ENCODE data around the gene KLF15.

Gene KLF15

DNA sequence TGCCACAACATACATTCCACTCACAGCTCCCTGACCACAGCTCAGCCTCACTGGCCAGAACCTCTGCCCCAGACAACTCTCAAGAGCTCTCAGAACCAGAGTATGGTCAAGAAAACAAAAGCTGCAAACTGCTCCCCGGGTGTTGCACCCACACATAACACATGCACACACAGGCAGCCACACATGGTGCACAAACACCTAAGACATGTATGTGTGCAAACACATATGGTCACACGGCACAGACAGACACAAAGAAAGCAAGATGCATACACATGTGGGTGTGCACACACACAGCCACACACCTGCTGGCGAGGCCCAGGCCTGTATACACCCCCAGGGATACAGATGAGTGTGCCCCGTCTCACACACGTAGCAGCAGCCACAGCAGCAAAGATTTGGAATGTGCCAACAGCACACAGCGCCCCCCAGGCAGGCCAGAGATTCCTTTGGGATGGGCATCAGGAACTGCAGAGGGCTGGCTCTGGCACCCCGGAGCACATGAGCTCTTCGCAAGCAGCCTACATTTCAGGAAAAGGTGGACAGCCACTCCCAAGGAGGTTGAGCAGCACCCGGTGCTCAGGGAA lies 6.6 kb downstream of the KLF15 start:
- Histone ChIP-seq H3K27me3 (peaks cover 22% of the 10 kb centered on the region), H3K9me3 (no peaks in the 10 kb centered on the region), H3K27ac (no peak overlapping the region), H3K36me3 (no peaks in the 10 kb centered on the region), H3K4me1 (ENCODE audit: control insufficient read depth in 1 of 2, insufficient read depth in 1 of 2, low read depth in 1 of 2, low read length in 1 of 2) (peaks cover 0 to 8% of the 10 kb centered on the region in 2 experiments), H3K4me3 (ENCODE audit: low read depth in 1 of 2, low read length in 1 of 2) (no peak overlapping the region)
- TF ChIP-seq CTCF (IDR thresholded peaks at IDR 0.05) = no peak

- Histone ChIP-seq H3K36me3 (no peaks in the 10 kb centered on the region), H3K9me3 (no peaks in the 10 kb centered on the region), H3K4me3 (ENCODE audit: low read depth in 1 of 2, low read length in 1 of 2) (no peak overlapping the region), H3K4me1 (ENCODE audit: control insufficient read depth in 1 of 2, insufficient read depth in 1 of 2, low read depth in 1 of 2, low read length in 1 of 2) (peaks cover 0 to 8% of the 10 kb centered on the region in 2 experiments), H3K27me3 (peaks cover 14% of the 10 kb centered on the region), H3K27ac (no peak overlapping the region)
- no peak for TF ChIP-seq CTCF (IDR thresholded peaks at IDR 0.05)
Observed at GRCh38 chr3:126349611-126350501, 7.4 kb downstream of the KLF15 start.

DNA sequence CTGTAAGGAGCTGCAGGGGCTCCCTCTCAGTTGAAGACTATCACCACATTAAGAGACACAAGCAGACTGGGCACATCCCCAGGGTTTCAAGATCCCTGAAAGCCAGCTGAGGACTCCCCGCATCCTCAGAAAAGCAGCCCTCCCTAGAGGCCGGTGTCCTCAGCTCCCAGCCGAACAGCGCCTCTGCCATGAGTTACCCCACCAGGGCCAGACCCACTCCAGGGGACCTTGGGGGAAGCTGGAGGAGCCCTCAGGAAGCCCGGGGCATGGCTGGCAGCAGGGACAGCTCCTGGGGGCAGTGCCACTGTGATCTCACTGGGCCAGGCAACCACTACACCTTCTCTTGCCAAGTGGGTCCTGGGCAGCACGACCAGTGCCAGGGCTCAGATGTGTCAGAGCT lies 8.1 kb downstream of the KLF15 start:
- H3K9me3 ChIP-seq = no peaks in the 10 kb centered on the region
- no peak overlapping the region for H3K27ac ChIP-seq
- H3K4me3 ChIP-seq (ENCODE audit: low read depth in 1 of 2, low read length in 1 of 2) = no peak overlapping the region
- H3K36me3 ChIP-seq = no peaks in the 10 kb centered on the region
- no peak for TF ChIP-seq CTCF (IDR thresholded peaks at IDR 0.05)
- H3K4me1 ChIP-seq (ENCODE audit: control insufficient read depth in 1 of 2, insufficient read depth in 1 of 2, low read depth in 1 of 2, low read length in 1 of 2) = peaks cover 0 to 8% of the 10 kb centered on the region in 2 experiments
- H3K27me3 ChIP-seq = peaks cover 6% of the 10 kb centered on the region

- no peaks in the 10 kb centered on the region for H3K36me3 ChIP-seq
- no peak overlapping the region for H3K4me3 ChIP-seq (ENCODE audit: low read depth in 1 of 2, low read length in 1 of 2)
- peaks cover 0 to 8% of the 10 kb centered on the region in 2 experiments for H3K4me1 ChIP-seq (ENCODE audit: control insufficient read depth in 1 of 2, insufficient read depth in 1 of 2, low read depth in 1 of 2, low read length in 1 of 2)
- no peak overlapping the region for H3K27ac ChIP-seq
- H3K27me3 ChIP-seq = no peaks in the 10 kb centered on the region
- no peak for TF ChIP-seq CTCF (IDR thresholded peaks at IDR 0.05)
- H3K9me3 ChIP-seq = no peaks in the 10 kb centered on the region
Observed at GRCh38 chr3:126348308-126348920, 8.8 kb downstream of the KLF15 start.

- peaks cover 0 to 3% of the 10 kb centered on the region in 2 experiments for H3K4me1 ChIP-seq (ENCODE audit: control insufficient read depth in 1 of 2, insufficient read depth in 1 of 2, low read depth in 1 of 2, low read length in 1 of 2)
- no peaks in the 10 kb centered on the region for H3K36me3 ChIP-seq
Observed at GRCh38 chr3:126347543-126348161, 9.6 kb downstream of the KLF15 start.

More at GRCh38 chr3:126347543-126348161, 9.6 kb downstream of the KLF15 start:
- no peak overlapping the region for H3K4me3 ChIP-seq (ENCODE audit: low read depth in 1 of 2, low read length in 1 of 2)
- H3K27ac ChIP-seq = no peak overlapping the region
- H3K9me3 ChIP-seq = no peaks in the 10 kb centered on the region
- no peak for TF ChIP-seq CTCF (IDR thresholded peaks at IDR 0.05)
- no peaks in the 10 kb centered on the region for H3K27me3 ChIP-seq
